K562 (cell line): ENCODE data around the gene PHF24.

ENCODE experiments used
- POLR2AphosphoS5 ChIP-seq: IDR thresholded peaks from 2 replicates; pipeline ENCODE4 v1.6.1; 2011; ENCODE audit warnings: mild to moderate bottlenecking, low read depth, low read length, moderate library complexity; ENCODE audit not compliant: control insufficient read depth, insufficient read depth
- POLR3G ChIP-seq: IDR thresholded peaks from 2 replicates; pipeline ENCODE4 v1.6.1; 2011; ENCODE audit not compliant: insufficient read length, insufficient replicate concordance; ENCODE audit errors: extremely low read depth
- RBFOX2 ChIP-seq: fragments of 200-400 bp; formaldehyde crosslinking; IDR thresholded peaks from 2 replicates; pipeline ENCODE4 v1.6.1; 2017; ENCODE audit warnings: low read depth, mild to moderate bottlenecking, low read length, moderate library complexity
- ZNF184 ChIP-seq: sonication (generic); formaldehyde crosslinking; IDR thresholded peaks from 2 replicates; pipeline ENCODE4 v1.5.0; 2020; ENCODE audit warnings: missing genetic modification reagents

DNA sequence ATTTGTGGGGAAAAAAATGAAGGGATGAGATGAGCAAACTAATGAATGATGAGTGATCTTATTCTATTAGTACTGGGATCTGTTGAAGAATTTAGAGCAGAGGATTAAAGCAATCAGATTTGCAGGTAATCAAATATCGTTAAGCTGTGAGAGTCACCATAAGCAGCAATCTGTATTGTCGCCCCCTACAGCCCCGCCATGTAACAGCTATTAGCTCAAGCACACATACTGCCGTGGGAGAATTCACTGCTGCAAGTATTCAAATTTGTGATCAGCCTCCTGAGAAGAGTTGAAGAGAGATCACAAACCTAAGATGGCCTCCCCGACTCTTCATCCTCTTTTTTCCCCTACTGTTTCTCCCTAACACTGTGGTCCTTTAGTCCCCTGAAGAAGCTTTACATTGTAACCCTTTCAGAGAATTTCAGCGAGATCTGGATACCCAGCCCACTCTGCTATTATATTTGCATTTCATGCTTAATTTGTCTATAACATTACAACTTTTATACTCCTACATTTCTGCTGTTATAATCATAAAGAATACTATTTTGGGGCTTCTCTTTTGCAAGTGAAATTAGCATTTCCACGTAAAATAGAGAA is 28.5 kb upstream of the PHF24 start:
- TF ChIP-seq POLR2AphosphoS5, result no peak
- no peak for TF ChIP-seq POLR3G
- no peak for TF ChIP-seq ZNF184
- no peak for TF ChIP-seq RBFOX2
